ENCODE results near the gene CFAP119. TPM values are rescaled to one million over a fixed set of nuclear protein-coding genes. Genes with fewer than 3 reads are reported as not detected.

CFAP119 gene
- total RNA-seq, 1 experiment from 2014 or later: 13.8 TPM

DNA sequence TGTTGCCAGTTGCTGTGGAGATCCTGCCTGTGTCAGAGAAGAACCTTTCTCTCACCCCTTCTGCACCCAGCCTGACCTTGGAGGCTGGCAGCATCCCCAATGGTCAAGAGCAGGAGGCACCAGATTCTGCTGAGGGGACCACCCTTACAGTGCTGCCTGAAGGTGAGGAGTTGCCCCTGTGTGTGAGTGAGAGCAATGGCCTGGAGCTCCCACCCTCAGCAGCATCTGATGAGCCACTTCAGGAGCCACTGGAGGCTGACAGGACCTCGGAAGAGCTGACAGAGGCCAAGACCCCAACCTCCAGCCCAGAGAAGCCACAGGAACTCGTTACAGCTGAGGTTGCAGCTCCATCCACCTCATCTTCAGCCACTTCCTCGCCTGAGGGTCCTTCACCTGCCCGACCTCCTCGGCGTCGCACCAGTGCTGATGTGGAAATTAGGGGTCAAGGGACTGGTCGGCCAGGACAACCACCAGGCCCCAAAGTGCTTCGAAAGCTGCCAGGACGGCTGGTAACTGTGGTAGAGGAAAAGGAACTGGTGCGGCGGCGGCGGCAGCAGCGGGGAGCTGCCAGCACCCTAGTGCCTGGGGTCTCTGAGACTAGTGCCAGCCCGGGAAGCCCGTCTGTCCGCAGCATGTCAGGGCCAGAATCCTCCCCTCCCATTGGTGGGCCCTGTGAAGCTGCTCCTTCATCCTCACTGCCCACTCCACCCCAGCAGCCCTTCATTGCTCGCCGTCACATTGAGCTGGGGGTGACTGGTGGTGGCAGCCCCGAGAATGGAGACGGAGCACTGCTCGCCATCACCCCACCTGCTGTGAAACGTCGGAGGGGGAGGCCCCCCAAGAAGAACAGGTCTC is 23.8 kb downstream of the CFAP119 start:
- DNase-seq: no peak
- BruUV-seq (replicated peaks): no TSS peak
- H3K4me1 Mint-ChIP-seq (ENCODE audit: low read depth, unreplicated experiment): peaks cover 28% of the 10 kb centered on the region
- no peak overlapping the region for H3K4me3 Mint-ChIP-seq (ENCODE audit: low read depth, unreplicated experiment)
- H3K36me3 Mint-ChIP-seq (ENCODE audit: insufficient read depth, unreplicated experiment): peaks cover 97% of the 10 kb centered on the region
- H3K9me3 Mint-ChIP-seq (ENCODE audit: low read depth, unreplicated experiment): no peaks in the 10 kb centered on the region
- H3K27ac Mint-ChIP-seq (ENCODE audit: unreplicated experiment): peak overlapping the region; percentile 39
- CTCF ChIA-PET: no interaction called here
- TF ChIP-seq, protein P1, sequence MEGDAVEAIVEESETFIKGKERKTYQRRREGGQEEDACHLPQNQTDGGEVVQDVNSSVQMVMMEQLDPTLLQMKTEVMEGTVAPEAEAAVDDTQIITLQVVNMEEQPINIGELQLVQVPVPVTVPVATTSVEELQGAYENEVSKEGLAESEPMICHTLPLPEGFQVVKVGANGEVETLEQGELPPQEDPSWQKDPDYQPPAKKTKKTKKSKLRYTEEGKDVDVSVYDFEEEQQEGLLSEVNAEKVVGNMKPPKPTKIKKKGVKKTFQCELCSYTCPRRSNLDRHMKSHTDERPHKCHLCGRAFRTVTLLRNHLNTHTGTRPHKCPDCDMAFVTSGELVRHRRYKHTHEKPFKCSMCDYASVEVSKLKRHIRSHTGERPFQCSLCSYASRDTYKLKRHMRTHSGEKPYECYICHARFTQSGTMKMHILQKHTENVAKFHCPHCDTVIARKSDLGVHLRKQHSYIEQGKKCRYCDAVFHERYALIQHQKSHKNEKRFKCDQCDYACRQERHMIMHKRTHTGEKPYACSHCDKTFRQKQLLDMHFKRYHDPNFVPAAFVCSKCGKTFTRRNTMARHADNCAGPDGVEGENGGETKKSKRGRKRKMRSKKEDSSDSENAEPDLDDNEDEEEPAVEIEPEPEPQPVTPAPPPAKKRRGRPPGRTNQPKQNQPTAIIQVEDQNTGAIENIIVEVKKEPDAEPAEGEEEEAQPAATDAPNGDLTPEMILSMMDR (IDR thresholded peaks at IDR 0.05; ENCODE audit: unreplicated experiment): no peak
- H3K27me3 Mint-ChIP-seq (ENCODE audit: unreplicated experiment): no peaks in the 10 kb centered on the region
- intact Hi-C loops (cut with micrococcal nuclease; ENCODE audit: unreplicated experiment): no loop called here

DNA sequence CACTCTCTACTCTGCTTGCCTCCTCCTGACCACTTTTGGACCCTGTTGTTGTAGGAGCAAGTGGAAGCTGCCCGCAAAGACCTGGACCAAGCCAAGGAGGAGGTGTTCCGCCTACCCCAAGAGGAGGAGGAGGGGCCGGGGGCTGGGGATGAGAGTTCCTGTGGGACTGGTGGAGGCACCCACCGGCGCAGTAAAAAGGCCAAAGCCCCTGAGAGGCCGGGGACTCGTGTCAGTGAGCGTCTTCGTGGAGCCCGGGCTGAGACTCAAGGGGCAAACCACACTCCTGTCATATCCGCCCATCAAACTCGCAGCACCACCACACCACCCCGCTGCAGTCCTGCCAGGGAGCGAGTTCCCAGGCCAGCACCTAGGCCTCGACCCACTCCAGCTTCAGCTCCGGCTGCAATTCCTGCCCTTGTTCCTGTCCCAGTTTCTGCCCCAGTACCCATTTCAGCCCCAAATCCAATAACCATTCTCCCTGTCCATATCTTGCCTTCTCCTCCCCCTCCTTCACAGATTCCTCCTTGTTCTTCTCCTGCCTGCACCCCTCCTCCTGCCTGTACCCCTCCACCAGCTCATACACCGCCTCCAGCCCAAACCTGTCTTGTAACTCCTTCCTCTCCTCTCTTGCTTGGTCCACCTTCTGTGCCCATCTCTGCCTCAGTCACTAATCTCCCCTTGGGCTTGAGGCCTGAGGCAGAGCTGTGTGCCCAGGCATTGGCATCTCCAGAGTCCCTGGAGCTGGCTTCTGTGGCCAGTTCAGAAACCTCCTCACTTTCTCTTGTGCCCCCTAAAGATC is 24.7 kb downstream of the CFAP119 start:
- H3K4me1 Mint-ChIP-seq (ENCODE audit: low read depth, unreplicated experiment): peaks cover 24% of the 10 kb centered on the region
- peaks cover 97% of the 10 kb centered on the region for H3K36me3 Mint-ChIP-seq (ENCODE audit: insufficient read depth, unreplicated experiment)
- TF ChIP-seq, protein P1 (IDR thresholded peaks at IDR 0.05; ENCODE audit: unreplicated experiment): no peak
- DNase-seq: no peak
- CTCF ChIA-PET: no interaction called here
- BruUV-seq (replicated peaks): no TSS peak
- no peaks in the 10 kb centered on the region for H3K9me3 Mint-ChIP-seq (ENCODE audit: low read depth, unreplicated experiment)
- peak overlapping the region; percentile 39 for H3K27ac Mint-ChIP-seq (ENCODE audit: unreplicated experiment)
- intact Hi-C loops (cut with micrococcal nuclease; ENCODE audit: unreplicated experiment): no loop called here
- no peaks in the 10 kb centered on the region for H3K27me3 Mint-ChIP-seq (ENCODE audit: unreplicated experiment)
- no peak overlapping the region for H3K4me3 Mint-ChIP-seq (ENCODE audit: low read depth, unreplicated experiment)

DNA sequence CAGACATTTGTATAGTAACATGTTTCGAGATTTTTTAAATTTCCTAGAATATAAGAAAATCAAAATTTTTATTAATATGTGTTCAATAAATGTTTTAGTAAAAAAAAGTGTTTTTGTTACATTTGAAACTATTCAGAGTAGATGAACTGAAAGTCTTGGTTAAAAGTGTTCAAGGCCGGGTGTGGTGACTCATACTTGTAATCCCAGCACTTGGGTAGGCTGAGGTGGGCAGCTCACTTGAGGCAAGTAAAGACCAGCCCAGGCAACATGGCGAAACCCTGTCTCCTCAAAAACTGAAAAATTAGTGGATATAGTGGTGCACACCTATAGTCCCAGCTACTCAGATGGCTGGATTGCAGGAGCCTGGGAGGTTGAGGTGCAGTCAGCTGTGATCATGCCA is 30.5 kb downstream of the CFAP119 start:
- Mint-ChIP-seq H3K4me3 (ENCODE audit: low read depth, unreplicated experiment) (no peak overlapping the region), H3K4me1 (ENCODE audit: low read depth, unreplicated experiment) (no peaks in the 10 kb centered on the region), H3K9me3 (ENCODE audit: low read depth, unreplicated experiment) (no peaks in the 10 kb centered on the region), H3K27me3 (ENCODE audit: unreplicated experiment) (no peaks in the 10 kb centered on the region), H3K27ac (ENCODE audit: unreplicated experiment) (no peak overlapping the region), H3K36me3 (ENCODE audit: insufficient read depth, unreplicated experiment) (peaks cover 88% of the 10 kb centered on the region)
- TF ChIP-seq, protein P1 (IDR thresholded peaks at IDR 0.05; ENCODE audit: unreplicated experiment): no peak
- no peak for DNase-seq
- no TSS peak for BruUV-seq (replicated peaks)
- CTCF ChIA-PET: no interaction called here
- intact Hi-C loops (cut with micrococcal nuclease; ENCODE audit: unreplicated experiment): no loop called here

DNA sequence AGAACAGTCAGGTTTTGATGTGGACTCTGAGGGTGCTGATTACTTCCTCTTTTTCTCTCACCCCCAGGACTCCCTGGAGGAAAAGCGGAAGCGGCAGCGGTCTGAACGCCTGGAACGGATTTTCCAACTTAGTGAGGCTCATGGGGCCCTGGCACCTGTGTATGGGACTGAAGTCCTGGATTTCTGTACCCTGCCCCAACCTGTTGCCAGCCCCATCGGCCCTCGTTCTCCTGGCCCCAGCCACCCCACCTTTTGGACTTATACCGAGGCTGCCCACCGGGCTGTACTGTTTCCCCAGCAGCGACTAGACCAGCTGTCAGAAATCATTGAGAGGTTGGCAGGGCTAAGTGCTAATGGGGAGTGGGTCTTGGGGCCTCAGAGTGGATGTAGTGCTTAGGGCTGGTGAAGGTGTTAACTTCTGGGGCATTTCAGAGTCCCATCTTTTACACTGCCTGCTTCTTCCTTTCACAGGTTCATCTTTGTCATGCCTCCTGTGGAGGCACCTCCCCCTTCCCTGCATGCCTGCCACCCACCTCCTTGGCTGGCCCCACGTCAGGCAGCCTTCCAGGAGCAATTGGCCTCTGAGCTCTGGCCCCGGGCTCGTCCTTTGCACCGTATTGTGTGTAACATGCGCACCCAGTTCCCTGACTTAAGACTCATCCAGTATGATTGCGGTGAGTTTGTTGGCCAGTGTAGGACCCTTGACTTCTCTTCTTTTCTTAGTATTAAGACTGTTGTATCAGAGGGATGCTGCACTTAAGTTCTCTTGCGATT is 32.8 kb downstream of the CFAP119 start:
- CTCF ChIA-PET: no interaction called here
- Mint-ChIP-seq H3K4me3 (ENCODE audit: low read depth, unreplicated experiment) (no peak overlapping the region), H3K36me3 (ENCODE audit: insufficient read depth, unreplicated experiment) (peaks cover 73% of the 10 kb centered on the region), H3K9me3 (ENCODE audit: low read depth, unreplicated experiment) (no peaks in the 10 kb centered on the region), H3K4me1 (ENCODE audit: low read depth, unreplicated experiment) (no peaks in the 10 kb centered on the region), H3K27ac (ENCODE audit: unreplicated experiment) (no peak overlapping the region), H3K27me3 (ENCODE audit: unreplicated experiment) (no peaks in the 10 kb centered on the region)
- TF ChIP-seq, protein P1 (IDR thresholded peaks at IDR 0.05; ENCODE audit: unreplicated experiment): no peak
- intact Hi-C loops (cut with micrococcal nuclease; ENCODE audit: unreplicated experiment): no loop called here
- BruUV-seq (replicated peaks): no TSS peak
- no peak for DNase-seq
